GM18861 (cell line): ENCODE data around the gene PPP4R2.
"Not testable (repeated sequence)": the region's sequence is repeated elsewhere in the genome, so short reads cannot be mapped to it uniquely, and the experiment has no call there.

Experiments used
- ATAC-seq: cut with Tn5 transposase; IDR thresholded peaks from one replicate; pipeline ENCODE4 v1.9.1; 2021; ENCODE audit not compliant: unreplicated experiment

Gene PPP4R2

GRCh38 chr3:72976281-72976741 is 20.3 kb upstream of the PPP4R2 start:
- no peak for ATAC-seq

DNA sequence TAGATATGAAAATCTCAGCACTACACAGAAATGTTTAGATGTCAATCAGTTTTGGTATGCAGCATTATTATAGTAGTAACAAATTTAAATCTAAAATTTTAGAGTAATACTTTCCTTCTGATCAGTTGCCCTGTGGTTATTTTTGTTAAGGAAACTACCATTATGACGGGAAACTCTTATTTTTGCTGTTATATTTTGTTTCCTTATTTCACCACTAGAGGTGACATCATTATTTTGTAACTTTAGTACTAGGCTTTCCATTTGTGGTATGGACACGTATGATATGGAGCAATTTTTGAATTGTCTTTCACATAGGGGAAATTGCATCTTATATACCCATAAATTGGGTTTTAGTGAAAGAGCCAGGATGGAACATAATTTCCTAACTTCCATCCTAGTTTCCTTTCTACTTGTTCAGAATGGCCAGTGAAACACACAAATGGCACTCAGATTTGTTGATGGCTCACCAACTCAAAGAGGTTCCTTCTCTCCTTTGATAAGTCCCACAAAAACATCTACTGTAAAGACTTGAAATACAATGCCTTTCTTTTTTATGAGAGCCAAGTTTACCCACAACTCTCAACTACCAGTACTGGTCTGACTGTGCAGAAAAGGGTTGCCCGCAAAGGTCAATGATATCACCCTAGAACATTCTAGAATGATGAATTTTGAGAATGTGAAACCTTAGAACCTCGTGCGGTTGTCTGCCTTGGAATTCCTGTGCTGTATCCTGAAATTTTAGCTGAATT is 19.4 kb upstream of the PPP4R2 start:
- peak; percentile 81 for ATAC-seq

DNA sequence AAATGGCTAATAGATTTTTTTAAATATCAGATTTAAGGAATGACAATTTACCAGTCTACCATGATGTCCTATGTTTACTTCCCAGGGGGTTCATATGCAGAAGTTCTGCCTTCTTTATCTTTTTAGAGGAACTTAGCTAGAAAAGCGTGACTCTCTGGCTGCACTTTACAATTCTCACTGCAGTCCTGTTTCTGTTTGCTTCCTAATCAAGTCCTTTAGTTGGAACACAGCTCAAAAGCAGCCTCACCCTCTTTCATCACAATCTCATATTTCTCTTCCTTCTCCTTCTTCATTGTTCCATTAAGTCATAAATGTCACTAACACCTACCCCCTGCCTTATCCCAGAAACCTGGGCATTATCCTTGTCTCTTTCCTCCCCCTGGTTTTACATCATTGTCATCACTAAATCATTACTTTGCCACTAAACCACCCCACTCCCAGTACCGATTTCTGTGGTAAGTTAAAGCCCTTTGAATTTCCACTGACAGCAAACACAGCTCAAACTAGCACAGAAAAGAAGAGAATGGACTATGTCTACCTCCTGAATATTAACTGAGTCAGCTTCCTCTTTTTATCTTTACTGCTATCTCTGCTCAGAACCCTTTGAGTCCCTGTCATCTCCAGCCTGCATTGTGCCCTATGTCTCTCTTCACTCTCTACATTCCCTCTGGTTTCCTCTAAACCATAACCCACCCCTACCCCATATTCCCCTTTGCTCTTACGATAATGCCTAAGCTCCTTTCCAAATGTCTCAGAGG is 13.8 kb upstream of the PPP4R2 start:
- ATAC-seq: no peak

DNA sequence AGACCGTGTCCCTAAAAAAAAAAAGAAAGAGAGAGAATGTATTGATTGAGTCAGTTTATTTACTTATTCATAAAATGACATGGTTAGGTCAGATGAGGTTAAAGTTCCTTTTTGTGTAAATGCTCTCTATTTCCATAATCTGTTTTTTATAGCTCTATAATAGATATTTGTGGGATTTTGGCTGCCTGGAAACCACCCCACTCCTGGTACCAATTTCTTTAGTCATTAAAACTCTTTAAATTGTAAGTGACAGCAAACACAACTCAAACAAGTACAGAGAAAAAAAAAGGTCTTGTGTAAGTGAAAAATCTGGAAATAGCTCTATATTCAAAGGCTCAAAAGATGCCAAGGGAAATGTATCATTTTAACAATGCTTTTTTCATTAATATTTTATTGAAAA is 11.0 kb upstream of the PPP4R2 start:
- no peak for ATAC-seq

DNA sequence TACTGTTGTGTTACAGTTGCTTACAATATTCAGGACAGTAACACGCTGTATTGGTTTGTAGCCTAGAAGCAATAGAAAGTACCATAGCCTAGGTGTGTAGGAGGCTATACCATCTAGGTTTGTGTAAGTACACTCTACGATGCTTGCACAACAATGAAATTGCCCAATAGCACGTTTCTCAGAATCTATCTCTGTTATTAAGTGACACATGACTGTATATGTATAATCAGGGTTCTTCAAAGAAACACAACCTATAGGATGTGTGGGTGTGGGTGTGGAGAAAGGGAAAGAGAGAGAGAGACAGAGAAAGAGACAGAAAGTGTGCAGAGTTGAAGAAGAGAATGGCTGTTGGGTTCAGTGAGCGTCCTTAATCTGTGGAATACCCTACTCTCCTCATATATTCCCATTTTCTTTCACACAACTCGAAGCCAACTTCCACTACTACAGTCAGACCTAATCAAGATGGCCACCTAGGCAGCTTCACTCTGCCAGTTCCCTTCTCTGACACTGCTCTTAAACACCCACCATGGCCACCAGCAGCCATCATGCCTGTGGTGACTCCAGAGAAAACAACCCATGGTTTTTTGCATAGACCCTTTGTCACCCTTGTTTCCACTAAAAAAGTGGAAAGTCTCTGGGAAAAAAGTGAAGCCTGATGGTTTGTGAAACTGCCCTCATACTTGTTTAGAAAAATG is 5.8 kb upstream of the PPP4R2 start:
- ATAC-seq: no peak

DNA sequence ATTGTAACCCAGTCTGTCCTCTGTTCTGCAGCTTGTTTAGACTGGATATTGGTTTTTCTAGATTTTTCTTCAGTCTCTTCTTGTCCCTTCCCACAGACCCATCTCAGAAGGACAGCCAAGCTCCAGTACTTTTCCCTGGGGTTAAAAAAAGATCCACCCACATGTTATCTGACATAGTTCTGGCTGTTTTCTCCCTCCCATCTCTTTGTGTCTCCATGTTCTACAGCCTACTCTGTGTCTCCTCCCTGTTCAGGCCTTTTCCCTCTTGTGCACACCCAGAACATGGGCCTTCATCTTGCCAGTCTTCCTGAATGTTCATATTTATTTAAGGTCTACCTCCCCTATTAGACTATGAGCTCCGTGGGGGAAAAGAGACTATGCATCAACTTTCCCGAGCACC is 5.1 kb upstream of the PPP4R2 start:
- no peak for ATAC-seq

DNA sequence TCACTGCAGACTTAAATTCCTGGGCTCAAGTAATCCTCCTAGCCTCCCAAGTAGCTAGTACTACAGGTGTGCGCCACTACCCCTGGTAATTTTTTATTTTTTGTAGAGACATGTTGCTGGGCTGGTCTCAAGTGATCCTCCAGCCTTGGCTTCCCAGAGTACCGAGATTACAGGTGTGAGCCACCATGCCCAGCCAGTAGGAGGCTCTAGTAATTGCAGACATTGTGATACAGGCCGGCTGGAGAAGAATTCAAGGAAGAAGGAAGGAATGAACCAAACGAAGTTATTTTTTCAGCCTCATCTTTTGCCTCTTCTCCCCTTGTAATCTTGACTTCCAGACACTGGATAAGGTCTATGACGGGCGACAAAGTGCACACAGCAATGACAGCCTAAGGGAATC is 3.2 kb upstream of the PPP4R2 start:
- ATAC-seq: no peak

DNA sequence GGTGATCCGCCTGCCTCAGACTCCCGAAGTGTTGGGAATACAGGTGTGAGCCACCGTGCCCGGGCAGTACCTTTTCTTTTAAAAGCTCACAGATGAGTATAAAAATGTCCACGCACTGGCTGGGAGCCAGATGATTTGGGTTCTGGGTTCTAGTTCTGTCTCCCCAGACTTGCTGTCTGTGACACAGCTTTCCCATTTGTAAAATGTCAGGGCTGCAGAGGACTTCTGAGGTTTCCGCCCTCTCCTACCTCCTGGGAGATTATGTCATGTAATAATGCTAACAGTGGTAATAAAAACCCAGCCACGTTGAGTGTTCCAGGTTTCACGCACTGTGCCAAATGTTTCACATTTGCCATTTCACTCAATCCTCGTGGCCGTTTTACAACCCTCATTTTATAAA is 1.3 kb upstream of the PPP4R2 start:
- no peak for ATAC-seq

GRCh38 chr3:72996121-72996472 is 514 bp upstream of the PPP4R2 start:
- no peak for ATAC-seq

DNA sequence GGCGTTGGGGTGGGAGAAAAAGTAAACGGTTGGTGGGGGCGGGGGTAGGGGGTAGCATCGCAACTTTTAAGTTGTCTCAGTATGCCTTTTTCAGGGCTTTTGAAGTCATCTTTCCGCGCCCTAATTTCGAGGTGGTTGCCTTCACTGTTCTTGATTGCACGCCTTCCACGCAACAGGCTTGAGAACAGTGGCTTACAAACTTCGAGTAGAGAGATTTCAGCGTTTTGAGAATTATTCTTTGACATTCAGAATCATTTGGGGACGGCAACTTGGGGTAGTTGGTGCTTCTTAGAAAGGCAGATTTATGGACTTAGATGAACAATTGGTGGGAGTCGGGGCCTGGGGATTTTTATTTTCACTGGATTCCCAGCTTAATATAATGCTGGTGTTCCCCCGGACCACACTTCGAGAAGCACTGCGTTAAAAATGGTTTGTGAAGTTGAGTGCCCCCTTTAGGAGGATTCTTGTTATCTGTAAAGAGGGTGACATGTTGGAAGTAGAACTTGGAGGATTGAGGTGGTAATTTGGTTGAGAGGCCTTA is 880 bp downstream of the PPP4R2 start:
- no peak for ATAC-seq

DNA sequence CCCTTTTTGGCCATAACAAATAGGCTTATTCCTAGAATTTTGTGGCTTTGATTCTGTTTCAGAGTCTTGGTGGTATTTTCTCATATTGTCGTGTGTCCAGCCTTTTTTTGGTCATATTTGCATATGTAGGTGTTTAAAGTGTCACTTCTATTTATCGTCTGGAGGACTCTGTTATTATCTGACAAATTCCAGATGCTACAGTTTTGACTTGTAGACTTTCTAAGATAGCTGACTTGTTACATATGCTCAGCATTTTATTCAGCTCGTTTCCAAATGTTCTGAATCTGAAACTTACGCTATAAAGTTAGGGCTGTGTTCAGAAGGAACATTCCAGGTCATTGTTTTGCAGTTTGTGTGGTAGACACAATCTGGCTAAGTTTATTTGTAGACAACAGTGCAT is 1.9 kb downstream of the PPP4R2 start:
- ATAC-seq: no peak

- ATAC-seq: no peak
These were observed 3.3 kb downstream of the PPP4R2 start for GRCh38 chr3:72999951-73000350.

DNA sequence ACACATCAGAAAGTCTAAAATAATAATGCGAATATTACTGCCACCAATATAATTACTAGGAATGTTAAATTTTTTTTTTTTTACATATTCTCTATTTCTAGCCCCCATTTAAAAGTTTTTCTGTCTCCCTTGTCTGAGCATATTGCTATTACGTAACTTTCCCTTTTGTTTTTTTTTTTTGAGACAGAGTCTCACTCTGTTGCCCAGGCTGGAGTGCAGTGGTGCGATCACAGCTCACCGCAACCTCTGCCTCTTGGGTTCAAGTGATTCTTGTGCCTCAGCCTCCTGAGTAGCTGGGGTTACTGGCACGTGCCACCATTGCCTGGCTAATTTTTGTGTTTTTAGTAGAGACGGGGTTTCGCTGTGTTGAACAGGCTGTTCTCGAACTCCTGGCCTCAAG is 6.4 kb downstream of the PPP4R2 start:
- ATAC-seq: not testable (repeated sequence)

GRCh38 chr3:73004316-73004715 is 7.7 kb downstream of the PPP4R2 start:
- ATAC-seq: no peak

GRCh38 chr3:73007992-73008712 is 11.5 kb downstream of the PPP4R2 start:
- ATAC-seq: no peak

DNA sequence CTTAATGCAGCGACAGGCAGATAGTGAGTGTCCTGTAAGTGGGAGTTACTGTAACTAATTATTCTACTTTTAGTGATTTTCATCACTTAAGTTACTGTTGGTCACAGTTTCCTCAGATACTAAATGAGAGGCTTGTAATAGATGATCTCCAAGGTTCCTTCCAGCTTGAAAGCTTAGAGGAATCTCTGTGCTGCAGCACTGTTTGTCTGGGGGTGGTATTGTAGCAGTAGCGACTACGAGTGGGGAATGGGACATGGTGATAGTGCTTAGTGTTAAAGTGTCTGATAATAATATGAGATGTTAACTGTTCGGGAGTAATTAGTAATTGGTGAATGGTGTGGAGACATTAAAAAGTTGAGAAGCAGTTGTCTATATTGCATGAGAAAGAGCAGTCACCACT is 12.4 kb downstream of the PPP4R2 start:
- ATAC-seq: no peak

- ATAC-seq: no peak
These were observed 13.1 kb downstream of the PPP4R2 start for GRCh38 chr3:73009750-73010149.

GRCh38 chr3:73010158-73010557 is 13.5 kb downstream of the PPP4R2 start:
- no peak for ATAC-seq

- no peak for ATAC-seq
These were observed 21.7 kb downstream of the PPP4R2 start for GRCh38 chr3:73018298-73018697.

DNA sequence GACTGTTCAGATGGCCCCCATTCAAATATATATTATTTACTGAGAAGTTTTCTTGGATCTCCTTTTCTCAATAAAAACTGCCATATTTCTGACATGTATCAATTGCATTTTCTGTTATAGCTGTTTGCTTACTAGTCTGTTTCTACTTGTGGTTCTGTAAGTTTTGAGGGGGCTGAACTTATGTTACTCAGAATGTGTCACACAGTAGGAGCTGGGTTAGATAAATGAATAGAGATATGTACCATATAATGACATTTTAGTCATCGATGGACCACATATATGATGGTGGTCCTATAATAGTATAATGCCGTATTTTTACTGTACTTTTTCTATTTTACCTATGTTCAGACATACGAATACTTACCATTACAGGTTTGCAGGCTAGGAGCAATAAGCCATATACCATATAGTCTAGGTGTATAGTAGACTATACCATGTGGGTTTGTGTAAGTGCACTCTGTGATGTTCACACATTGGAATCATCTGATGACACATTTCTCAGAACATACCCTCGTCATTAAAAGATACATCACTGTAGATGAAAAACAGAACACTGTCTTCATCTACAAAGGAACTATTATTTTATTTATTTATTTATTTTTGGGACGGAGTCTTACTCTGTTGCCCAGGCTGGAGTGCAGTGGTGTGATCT is 22.3 kb downstream of the PPP4R2 start:
- no peak for ATAC-seq
